Heart right ventricle (tissue), 16 donors: Measurements from ENCODE around the gene CDH13. TPM values are rescaled to one million over a fixed set of nuclear protein-coding genes. Genes with fewer than 3 reads are reported as not detected.

ENCODE experiments used
- ATAC-seq, 8 donors: fragments of 200-7000 bp; cut with Tn5 transposase; one replicate each; pipeline ENCODE4 v1.9.1; 2020; ENCODE audit warnings: mild to moderate bottlenecking in 8 of 8, moderate library complexity in 8 of 8, moderate number of reproducible peaks in 1 of 8
- DNase-seq, 2 donors: peaks; one replicate each; pipeline ENCODE4 v3.0.0-alpha.2; 2020
- H3K27ac ChIP-seq, 10 donors: fragments of 200-600 bp; sonication (generic) in 2 of 10; one replicate each; pipeline versions ENCODE4 v1.5.0 to v1.8.0; 2020 to 2022; ENCODE audit warnings: mild to moderate bottlenecking in 3 of 10
- H3K27me3 ChIP-seq, 7 donors: fragments of 200-600 bp; one replicate each; pipeline ENCODE4 v1.8.0; 2021 to 2022; ENCODE audit warnings: mild to moderate bottlenecking in 2 of 7
- H3K36me3 ChIP-seq, 9 donors: fragments of 200-600 bp; sonication (generic) in 1 of 9; one replicate each; pipeline versions ENCODE4 v1.5.0 to v1.8.0; 2020 to 2022; ENCODE audit warnings: mild to moderate bottlenecking in 2 of 9
- H3K4me1 ChIP-seq, 9 donors: fragments of 200-600 bp; sonication (generic) in 1 of 9; one replicate each; pipeline versions ENCODE4 v1.5.0 to v1.8.0; 2020 to 2022; ENCODE audit warnings: mild to moderate bottlenecking in 4 of 9
- H3K4me3 ChIP-seq, 10 donors: fragments of 200-600 bp; sonication (generic) in 2 of 10; one replicate each; pipeline versions ENCODE4 v1.5.0 to v1.8.0; 2020 to 2022; ENCODE audit warnings: mild to moderate bottlenecking in 7 of 10, moderate library complexity in 2 of 10
- H3K9me3 ChIP-seq, 11 donors: fragments of 200-600 bp in 10 of 11; sonication (generic) in 2 of 11; one replicate each; pipeline versions ENCODE4 v1.5.0 to v1.8.0; 2013 to 2022; ENCODE audit warnings: mild to moderate bottlenecking in 2 of 11, control low read depth in 1 of 11, moderate library complexity in 1 of 11
- CTCF ChIP-seq, 9 donors: fragments of 200-600 bp; sonication (generic) in 2 of 9; IDR thresholded peaks; one replicate each; pipeline versions ENCODE4 v1.5.0 to v1.8.0; 2021 to 2022; ENCODE audit warnings: antibody characterized with exemption in 9 of 9, mild to moderate bottlenecking in 5 of 9, moderate library complexity in 1 of 9
- WGBS, 2 donors: extraction: QIAGEN DNeasy Blood & Tissue Kit; methylation state at CpG; one replicate each; pipeline ENCODE4 v1.1.7; 2013; ENCODE audit warnings: inconsistent platforms in 1 of 2; 5-methylcytosine and 5-hydroxymethylcytosine counted together
- intact Hi-C, 10 donors: fragments of 100-400 bp; cut with DNase I; formaldehyde crosslinking; loops; one replicate each; pipeline versions ENCODE4 v1.11.1 to v1.14.2; 2022
- polyA plus RNA-seq, 2 donors: library from polyadenylated mRNA; stranded (reverse); fragments of 200-250 nt; gene quantifications; one replicate each; pipeline ENCODE4 v1.2.3, GENCODE V29; 2013
- total RNA-seq, 10 donors: library from RNA; stranded (reverse); fragmentation: NEBNext Ultra II Directional in 3 of 10; extraction: Animal tissue kit (Norgen Biotek cat#: 25700) in 3 of 10; gene quantifications; one replicate each; pipeline versions ENCODE4 v1.2.1 to v1.2.4, GENCODE V29; 2021 to 2023
- donor health status: Arrhythmogenic right ventricular cardiomyopathy.
- donor health status: ischemic (EF 13 %, LVEDD 7.1; RV severe dilation, severe dysfunction).
- donor health status: healthy with polysubstance abuse.
- donor health status: DM: no; HTN: yes; CAD: no.
- donor health status: DM: no; HTN: no; CAD: no.
- donor health status: ischemic (EF 25% LVEDD 6.9; RV normal size, moderate dysfunction).
- donor health status: ischemic (EF 25% LVEDD 5.7; RV mildly dilated, moderate dysfunction).
- donor health status: healthy.
- donor health status: DM: yes; HTN: yes; CAD: no.
- donor health status: Ischemic cardiomyopathy.
- donor health status: ischemic (EF 35%, LVEDD 5.7; RV mildly dilated, moderate dysfunction).
- donor health status: nonischemic (EF 11% LVEDD 7.7; RV severe dilation, severe dysfunction).
- donor health status: DM: yes; HTN: yes; CAD: no.
- donor health status: PGD.
- donor health status: ischemic (EF 29% LVEDD 5.4; RV normal size, mild dysfunction).
- donor health status: nonischemic (EF 23%, LVEDD 6.1; RV moderate dilation, normal function).

Gene CDH13
- total and polyA plus RNA-seq, 12 donors, result 15.5 to 221 (median 168) TPM

GRCh38 chr16:82651921-82652601 lies 25.3 kb downstream of the CDH13 start:
- Histone ChIP-seq H3K36me3 (no peaks in the 10 kb centered on the region), H3K9me3 (no peaks in the 10 kb centered on the region), H3K27ac (peak overlapping the region in 8 of 10 donors; percentile 16 to 74 (median 46)), H3K4me1 (peaks cover 11 to 58% (median 42%) of the 10 kb centered on the region in 9 donors), H3K4me3 (peak overlapping the region in 4 of 10 donors; percentile 11 to 21 (median 15)), H3K27me3 (no peaks in the 10 kb centered on the region)
- ATAC-seq, result peak in 4 of 8 donors; percentile 13 to 46 (median 29)
- no peak for DNase-seq
- TF ChIP-seq CTCF (IDR thresholded peaks at IDR 0.05), result no peak
- WGBS, 2 donors, result 55 to 62% methylated on average over 7 of the region's 7 CpGs
- intact Hi-C loops, result loop anchor here in 1 of 10 donors (5.0 kb wide), 1 partner anchor 45 kb away; no protein-coding TSS in a partner anchor

GRCh38 chr16:82652826-82653225 lies 26.1 kb downstream of the CDH13 start:
- ATAC-seq (no peak), DNase-seq (no peak)
- 92 to 98% methylated on average over 4 of the region's 4 CpGs for WGBS, 2 donors
- TF ChIP-seq CTCF (IDR thresholded peaks at IDR 0.05), result no peak
- H3K27ac ChIP-seq, result peak overlapping the region in 5 of 10 donors; percentile 41 to 79 (median 61)
- intact Hi-C loops, result loop anchor here in 1 of 10 donors (5.0 kb wide), 1 partner anchor 44 kb away; no protein-coding TSS in a partner anchor
- H3K4me1 ChIP-seq, result peaks cover 11 to 62% (median 42%) of the 10 kb centered on the region in 9 donors
- H3K4me3 ChIP-seq, result no peak overlapping the region
- no peaks in the 10 kb centered on the region for H3K36me3 ChIP-seq
- H3K27me3 ChIP-seq, result no peaks in the 10 kb centered on the region
- no peaks in the 10 kb centered on the region for H3K9me3 ChIP-seq

GRCh38 chr16:82653550-82654511 lies 27.1 kb downstream of the CDH13 start:
- Histone ChIP-seq H3K36me3 (no peaks in the 10 kb centered on the region), H3K27me3 (no peaks in the 10 kb centered on the region), H3K4me1 (peaks cover 11 to 62% (median 42%) of the 10 kb centered on the region in 9 donors), H3K9me3 (no peaks in the 10 kb centered on the region), H3K4me3 (no peak overlapping the region), H3K27ac (peak overlapping the region in 8 of 10 donors; percentile 21 to 79 (median 46))
- DNase-seq (no peak), ATAC-seq (peak; percentile 63 to 86 (median 74))
- no peak for TF ChIP-seq CTCF (IDR thresholded peaks at IDR 0.05)
- intact Hi-C loops, result loop anchor here in 1 of 10 donors (5.0 kb wide), 1 partner anchor 43 kb away; no protein-coding TSS in a partner anchor
- WGBS, 2 donors, result 48 to 49% methylated on average over 11 of the region's 11 CpGs
